GM21528 (cell line): ENCODE results near the gene PITRM1.

Experiments used
- ATAC-seq: cut with Tn5 transposase; IDR thresholded peaks from one replicate; pipeline ENCODE4 v1.9.1; 2021; ENCODE audit warnings: mild to moderate bottlenecking, moderate library complexity; ENCODE audit not compliant: unreplicated experiment, low FRiP score

Gene PITRM1

GRCh38 chr10:3105166-3105565 is 67.4 kb downstream of the PITRM1 start:
- ATAC-seq, result no peak

- no peak for ATAC-seq
These were observed 68.2 kb downstream of the PITRM1 start for GRCh38 chr10:3104251-3104918.

GRCh38 chr10:3103646-3104045 is 68.9 kb downstream of the PITRM1 start:
- no peak for ATAC-seq

- ATAC-seq, result no peak
These were observed 69.7 kb downstream of the PITRM1 start for GRCh38 chr10:3102720-3103427.

- no peak for ATAC-seq
These were observed 71.5 kb downstream of the PITRM1 start for GRCh38 chr10:3100856-3101640.

GRCh38 chr10:3100093-3100792 is 72.3 kb downstream of the PITRM1 start:
- ATAC-seq, result no peak

- ATAC-seq, result no peak
These were observed 73.1 kb downstream of the PITRM1 start for GRCh38 chr10:3099291-3100092.

- no peak for ATAC-seq
These were observed 73.9 kb downstream of the PITRM1 start for GRCh38 chr10:3098689-3099088.

- no peak for ATAC-seq
These were observed 75.4 kb downstream of the PITRM1 start for GRCh38 chr10:3097160-3097559.

GRCh38 chr10:3096149-3096548 is 76.4 kb downstream of the PITRM1 start:
- ATAC-seq, result no peak

GRCh38 chr10:3095373-3096139 is 77.0 kb downstream of the PITRM1 start:
- ATAC-seq, result no peak

- ATAC-seq, result no peak
These were observed 78.0 kb downstream of the PITRM1 start for GRCh38 chr10:3094609-3095036.

GRCh38 chr10:3093996-3094395 is 78.6 kb downstream of the PITRM1 start:
- ATAC-seq, result no peak

GRCh38 chr10:3091921-3092320 is 80.7 kb downstream of the PITRM1 start:
- ATAC-seq, result no peak

GRCh38 chr10:3090914-3091787 is 81.4 kb downstream of the PITRM1 start:
- no peak for ATAC-seq

- no peak for ATAC-seq
These were observed 82.2 kb downstream of the PITRM1 start for GRCh38 chr10:3090388-3090787.
